GM03348 (cell line): ENCODE measurements around the gene ATXN2L.
A peak's percentile ranks its signal among the peaks of the same experiment; 100 is the strongest.
"Not testable (repeated sequence)": the region's sequence is repeated elsewhere in the genome, so short reads cannot be mapped to it uniquely, and the experiment has no call there.

Experiments
- DNase-seq: peaks from one replicate; pipeline ENCODE4 v3.0.0; 2012; ENCODE audit warnings: low spot score

Gene ATXN2L, protein sequence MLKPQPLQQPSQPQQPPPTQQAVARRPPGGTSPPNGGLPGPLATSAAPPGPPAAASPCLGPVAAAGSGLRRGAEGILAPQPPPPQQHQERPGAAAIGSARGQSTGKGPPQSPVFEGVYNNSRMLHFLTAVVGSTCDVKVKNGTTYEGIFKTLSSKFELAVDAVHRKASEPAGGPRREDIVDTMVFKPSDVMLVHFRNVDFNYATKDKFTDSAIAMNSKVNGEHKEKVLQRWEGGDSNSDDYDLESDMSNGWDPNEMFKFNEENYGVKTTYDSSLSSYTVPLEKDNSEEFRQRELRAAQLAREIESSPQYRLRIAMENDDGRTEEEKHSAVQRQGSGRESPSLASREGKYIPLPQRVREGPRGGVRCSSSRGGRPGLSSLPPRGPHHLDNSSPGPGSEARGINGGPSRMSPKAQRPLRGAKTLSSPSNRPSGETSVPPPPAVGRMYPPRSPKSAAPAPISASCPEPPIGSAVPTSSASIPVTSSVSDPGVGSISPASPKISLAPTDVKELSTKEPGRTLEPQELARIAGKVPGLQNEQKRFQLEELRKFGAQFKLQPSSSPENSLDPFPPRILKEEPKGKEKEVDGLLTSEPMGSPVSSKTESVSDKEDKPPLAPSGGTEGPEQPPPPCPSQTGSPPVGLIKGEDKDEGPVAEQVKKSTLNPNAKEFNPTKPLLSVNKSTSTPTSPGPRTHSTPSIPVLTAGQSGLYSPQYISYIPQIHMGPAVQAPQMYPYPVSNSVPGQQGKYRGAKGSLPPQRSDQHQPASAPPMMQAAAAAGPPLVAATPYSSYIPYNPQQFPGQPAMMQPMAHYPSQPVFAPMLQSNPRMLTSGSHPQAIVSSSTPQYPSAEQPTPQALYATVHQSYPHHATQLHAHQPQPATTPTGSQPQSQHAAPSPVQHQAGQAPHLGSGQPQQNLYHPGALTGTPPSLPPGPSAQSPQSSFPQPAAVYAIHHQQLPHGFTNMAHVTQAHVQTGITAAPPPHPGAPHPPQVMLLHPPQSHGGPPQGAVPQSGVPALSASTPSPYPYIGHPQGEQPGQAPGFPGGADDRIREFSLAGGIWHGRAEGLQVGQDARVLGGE

DNA sequence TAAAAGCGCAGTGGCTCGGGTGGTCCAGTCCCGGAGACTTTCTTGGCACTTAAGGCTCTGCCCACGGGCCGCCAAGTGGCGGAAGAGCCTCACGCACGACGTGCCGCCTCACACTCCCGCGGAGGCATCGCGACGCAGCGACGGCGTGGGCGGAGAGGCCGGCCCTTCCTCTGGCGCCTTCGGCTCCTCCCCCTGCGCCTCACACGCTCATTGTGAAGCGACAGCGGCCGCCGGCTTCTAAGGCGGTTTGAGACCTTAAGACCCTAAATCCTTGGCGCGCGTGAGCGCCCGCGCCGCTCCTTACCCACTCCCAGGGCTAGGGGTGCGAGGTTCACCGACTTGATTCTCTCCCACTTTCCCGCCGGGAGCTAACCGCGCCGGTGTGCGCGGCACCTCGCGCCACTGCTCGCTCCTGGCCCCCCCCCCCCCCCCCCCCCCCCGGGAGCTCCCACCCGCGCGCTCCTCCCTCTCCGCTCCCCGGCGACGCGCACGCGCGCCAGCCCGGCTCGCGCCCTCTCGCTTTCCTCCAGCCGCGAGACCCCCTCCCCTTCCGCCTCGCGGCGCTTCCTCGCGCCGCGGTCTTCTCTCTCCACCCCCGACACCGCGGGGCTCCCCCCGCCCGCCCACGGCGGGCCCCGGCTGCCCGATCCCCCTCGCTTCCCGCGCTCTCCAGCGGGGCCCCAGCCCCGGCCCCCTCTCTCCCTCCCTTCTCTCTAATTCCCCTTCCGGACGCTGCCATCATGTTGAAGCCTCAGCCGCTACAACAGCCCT lies at the start of gene ATXN2L:
Gene ATXN2L (plus strand): TSS at position 480 of the 771 bp plus-strand sequence. CDS start 261 bp downstream, at position 741.
- peak; percentile 96 for DNase-seq

DNA sequence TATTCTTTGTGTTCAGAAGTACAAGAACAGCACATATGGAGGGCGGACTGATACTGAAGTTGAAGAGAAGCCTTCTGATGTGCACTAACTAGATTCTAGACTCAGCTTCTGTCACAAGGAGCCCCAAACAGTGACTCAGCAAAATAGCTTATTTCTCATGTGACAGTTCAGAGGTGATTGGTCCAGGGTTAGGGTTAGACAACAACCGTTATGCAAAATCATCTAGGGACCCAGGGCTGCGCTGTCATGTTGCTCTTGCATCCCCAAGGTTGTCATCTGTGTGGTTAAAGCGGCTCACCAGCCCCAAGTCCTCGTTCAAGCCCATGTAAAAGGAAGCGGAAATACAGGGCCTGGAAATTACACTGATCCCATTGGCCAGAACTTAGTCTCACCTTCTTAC lies 41.1 kb upstream of the ATXN2L start:
- DNase-seq, result not testable (repeated sequence)

DNA sequence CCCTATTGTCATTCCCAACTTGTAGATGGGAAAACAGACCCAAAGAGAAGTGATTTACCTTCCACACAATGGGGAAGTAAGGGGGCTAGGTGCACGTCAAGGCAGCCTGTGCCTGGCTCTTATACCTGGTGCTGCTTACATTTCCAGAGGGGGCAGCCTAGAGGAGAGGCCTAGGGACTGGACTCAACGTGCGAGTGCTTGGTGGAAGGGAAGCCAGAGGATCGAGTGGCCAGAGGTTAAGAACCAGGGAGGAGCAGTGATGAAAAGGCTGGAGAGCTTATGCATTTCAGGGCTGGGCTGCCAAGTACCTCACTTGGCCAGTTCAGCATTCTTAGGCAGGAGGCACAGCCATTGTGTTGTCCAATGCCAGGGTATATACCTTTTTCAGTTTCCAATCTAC lies 40.4 kb upstream of the ATXN2L start:
- not testable (repeated sequence) for DNase-seq

- not testable (repeated sequence) for DNase-seq
Observed at GRCh38 chr16:28802235-28803019, 20.4 kb upstream of the ATXN2L start.

- DNase-seq, result not testable (repeated sequence)
Observed at GRCh38 chr16:28807445-28808120, 15.2 kb upstream of the ATXN2L start.

GRCh38 chr16:28820016-28820415 lies 2.8 kb upstream of the ATXN2L start:
- DNase-seq, result no peak

GRCh38 chr16:28820546-28820945 lies 2.3 kb upstream of the ATXN2L start:
- DNase-seq, result not testable (repeated sequence)

GRCh38 chr16:28821874-28822519 lies 802 bp upstream of the ATXN2L start:
- DNase-seq, result no peak

- DNase-seq, result no peak
Observed at GRCh38 chr16:28823291-28823872, 583 bp downstream of the ATXN2L start.

DNA sequence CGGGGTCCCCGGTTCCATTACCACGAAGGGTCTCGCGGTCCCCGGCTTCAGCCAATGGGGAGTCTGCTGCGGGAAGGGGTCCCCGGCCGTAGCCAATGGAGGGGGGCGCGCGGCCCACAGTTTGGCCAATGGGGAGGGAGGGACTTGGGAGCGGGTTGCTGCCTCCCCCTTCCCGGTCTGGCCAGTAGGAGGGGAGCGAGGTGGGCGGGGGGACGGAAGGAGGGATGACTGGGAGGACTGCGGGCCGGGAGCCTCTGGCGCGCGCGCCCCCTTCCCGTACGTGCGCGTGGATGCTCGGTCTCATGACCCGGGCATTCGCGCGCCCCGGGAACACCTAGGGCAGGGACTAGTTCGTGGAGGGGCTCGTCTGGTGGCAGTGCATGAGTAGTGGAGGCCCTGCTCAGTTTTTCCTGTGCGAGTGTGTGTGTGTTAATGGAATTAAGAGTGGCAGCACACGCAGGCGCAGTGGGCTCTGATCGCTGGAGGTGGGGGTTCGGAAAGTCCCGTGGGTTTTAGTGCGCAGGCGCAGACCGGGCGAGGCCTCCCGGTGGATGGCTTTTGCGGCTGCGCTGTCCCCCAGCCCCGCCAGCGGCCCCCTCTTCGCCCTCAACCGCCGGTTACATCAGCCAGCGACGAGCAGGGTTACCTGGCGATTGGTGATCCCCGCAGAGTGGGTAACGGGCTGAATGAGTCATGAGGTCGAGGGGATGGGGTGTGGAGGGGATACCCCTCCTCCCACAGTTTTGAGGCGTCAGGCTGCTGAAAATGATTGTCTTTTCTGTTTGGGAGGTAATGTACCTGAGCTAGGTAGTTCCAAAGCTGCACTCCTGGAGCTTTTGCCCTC lies 1.3 kb downstream of the ATXN2L start:
- peak; percentile 98 for DNase-seq

DNA sequence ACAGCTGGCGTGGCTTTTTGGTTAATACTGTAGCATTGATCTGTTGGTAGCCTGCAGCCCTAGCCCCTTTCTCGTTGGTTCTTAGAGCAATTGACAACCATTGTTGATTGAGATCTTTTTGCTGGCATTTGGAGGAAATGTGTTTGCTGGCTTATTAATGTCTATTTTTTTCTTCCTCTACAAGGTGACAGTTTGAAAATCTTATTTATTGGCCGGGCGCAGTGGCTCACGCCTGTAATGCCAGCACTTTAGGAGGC lies 1.8 kb downstream of the ATXN2L start:
- DNase-seq, result no peak

DNA sequence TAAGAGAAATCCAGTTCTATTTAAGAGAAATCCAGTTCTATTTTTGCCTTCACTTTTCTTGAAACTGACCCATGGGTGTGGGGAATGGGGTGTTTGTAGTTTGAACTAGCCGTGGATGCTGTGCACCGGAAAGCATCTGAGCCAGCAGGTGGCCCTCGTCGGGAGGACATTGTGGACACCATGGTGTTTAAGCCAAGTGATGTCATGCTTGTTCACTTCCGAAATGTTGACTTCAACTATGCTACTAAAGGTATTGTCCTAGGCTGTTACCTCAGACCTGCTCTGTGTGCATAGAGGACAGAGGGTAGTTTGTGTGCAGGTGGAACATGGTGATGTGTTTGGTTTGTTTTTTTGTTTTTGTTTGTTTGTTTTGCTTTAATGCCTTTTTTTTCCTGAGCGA lies 3.3 kb downstream of the ATXN2L start:
- no peak for DNase-seq

- no peak for DNase-seq
Observed at GRCh38 chr16:28829747-28830146, 6.9 kb downstream of the ATXN2L start.

GRCh38 chr16:28830531-28830930 lies 7.7 kb downstream of the ATXN2L start:
- no peak for DNase-seq

DNA sequence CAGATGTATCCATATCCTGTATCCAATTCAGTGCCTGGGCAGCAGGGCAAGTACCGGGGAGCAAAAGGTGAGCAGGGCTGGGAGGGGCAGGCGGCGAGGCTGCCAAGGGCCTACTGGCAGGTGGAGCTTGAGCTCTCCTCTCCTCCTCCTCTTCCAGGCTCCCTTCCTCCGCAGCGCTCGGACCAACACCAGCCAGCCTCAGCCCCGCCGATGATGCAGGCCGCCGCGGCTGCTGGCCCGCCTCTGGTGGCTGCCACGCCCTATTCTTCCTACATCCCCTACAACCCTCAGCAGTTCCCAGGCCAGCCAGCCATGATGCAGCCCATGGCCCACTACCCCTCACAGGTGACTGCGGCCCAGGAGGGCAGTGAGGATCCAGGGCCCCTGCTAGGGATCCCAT lies 11.6 kb downstream of the ATXN2L start:
- no peak for DNase-seq

DNA sequence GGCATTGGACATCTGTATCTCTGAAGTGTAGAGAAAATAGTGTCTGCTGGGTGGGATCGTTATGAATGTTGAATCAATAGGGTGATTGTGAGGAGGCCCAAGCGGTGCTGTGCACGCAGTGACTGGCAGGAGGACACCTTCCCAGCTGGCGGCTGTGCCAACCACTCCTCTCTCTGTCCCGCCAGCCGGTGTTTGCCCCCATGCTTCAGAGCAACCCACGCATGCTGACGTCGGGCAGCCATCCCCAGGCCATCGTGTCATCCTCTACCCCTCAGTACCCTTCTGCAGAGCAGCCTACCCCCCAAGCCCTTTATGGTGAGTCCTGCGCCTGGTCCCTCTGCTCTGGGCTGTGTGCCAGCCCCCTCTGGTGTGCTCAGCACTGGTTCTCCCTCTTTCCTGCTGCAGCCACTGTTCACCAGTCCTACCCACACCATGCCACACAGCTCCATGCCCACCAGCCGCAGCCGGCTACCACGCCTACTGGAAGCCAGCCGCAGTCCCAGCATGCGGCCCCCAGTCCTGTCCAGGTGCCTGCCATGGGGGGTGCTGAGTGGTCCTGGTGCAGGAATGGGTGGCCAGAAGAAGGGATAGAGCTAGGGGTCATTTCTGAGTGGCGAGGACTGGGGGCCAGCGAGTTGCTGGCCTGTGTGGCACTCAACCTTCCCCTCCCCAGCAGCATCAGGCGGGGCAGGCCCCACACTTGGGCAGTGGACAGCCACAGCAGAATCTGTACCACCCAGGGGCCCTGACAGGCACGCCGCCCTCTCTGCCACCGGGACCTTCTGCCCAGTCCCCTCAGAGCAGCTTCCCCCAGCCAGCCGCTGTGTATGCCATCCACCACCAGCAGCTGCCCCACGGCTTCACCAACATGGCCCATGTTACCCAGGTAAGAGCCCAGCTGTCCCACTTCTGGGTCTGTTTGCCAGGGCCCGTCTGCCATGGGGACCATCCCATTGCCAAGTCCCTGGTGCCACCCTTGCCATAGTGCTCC lies 12.4 kb downstream of the ATXN2L start:
- DNase-seq, result no peak
